HCT116 (cell line): Measurements from ENCODE around the gene NCR3LG1. TPM values are rescaled to one million over a fixed set of nuclear protein-coding genes. Genes with fewer than 3 reads are reported as not detected.

Source experiments
- ATAC-seq: fragments of 200-7000 bp; cut with Tn5 transposase; 2 replicates; pipeline ENCODE4 v1.9.1; 2020; ENCODE audit warnings: mild to moderate bottlenecking, moderate library complexity
- BruUV-seq: library from RNA; stranded (reverse); fragments of 400-500 nt; replicated peaks from 2 replicates; lab custom pipeline; 2021; lab: Mats Ljungman, UMichigan
- CTCF ChIA-PET: fragments of 300-600 bp; sonication (Branson Sonifier 250); formaldehyde crosslinking; loops from one replicate; lab custom pipeline; 2021; ENCODE audit warnings: antibody characterized with exemption; lab: Charles Lee
- POLR2A ChIA-PET: fragments of 300-600, 350-600 bp; sonication (Branson Sonifier 250); formaldehyde crosslinking; loops from one replicate; lab custom pipeline; 2021; ENCODE audit warnings: antibody characterized with exemption; lab: Charles Lee
- RAD21 ChIA-PET, 2 experiments: fragments of 300-600 bp; sonication (Branson Sonifier 250); formaldehyde crosslinking; loops; one replicate each; lab custom pipeline; 2023; ENCODE audit warnings: low total read pairs in 2 of 2; ENCODE audit not compliant: uncharacterized antibody in 2 of 2, unreplicated experiment in 2 of 2, low non-redundant PET in 1 of 2; lab: Charles Lee
- DNase-seq: peaks from one replicate; pipeline ENCODE4 v3.0.0-alpha.2; 2010; ENCODE audit warnings: low read depth, low spot score
- H2AFZ ChIP-seq: fragments of 200-600 bp; shearing (Covaris generic), sonication (generic); 2 replicates; pipeline ENCODE4 v1.6.1; 2017; ENCODE audit warnings: low read depth, mixed run types, mixed read lengths, antibody characterized with exemption, low read length; ENCODE audit not compliant: poor library complexity, severe bottlenecking
- H3K27ac ChIP-seq: 2 replicates; pipeline ENCODE4 v1.5.1; 2012; ENCODE audit warnings: low read depth, low read length
- H3K27me3 ChIP-seq: fragments of 200-600 bp; sonication (generic); 2 replicates; pipeline ENCODE4 v1.6.1; 2016; ENCODE audit warnings: mixed run types, low read length, mixed read lengths; ENCODE audit not compliant: insufficient read depth
- H3K36me3 ChIP-seq, 2 experiments: fragments of 200-500 bp in 1 of 2; fragments of 200-600 bp in 1 of 2; sonication (Bioruptor generic) in 1 of 2; sonication (generic) in 1 of 2; 2 replicates each; pipeline versions ENCODE4 v1.5.1 to v1.6.1; 2014 to 2016; ENCODE audit warnings: low read length in 2 of 2, inconsistent platforms in 1 of 2, mixed read lengths in 1 of 2, mixed run types in 1 of 2; ENCODE audit not compliant: insufficient read depth in 2 of 2, control insufficient read depth in 1 of 2
- H3K4me1 ChIP-seq, 2 experiments: fragments of 200-600 bp in 1 of 2; sonication (generic) in 1 of 2; 2 replicates each; pipeline versions ENCODE4 v1.5.1 to v1.6.1; 2012 to 2017; ENCODE audit warnings: low read length in 2 of 2, inconsistent platforms in 1 of 2, mild to moderate bottlenecking in 1 of 2, mixed read lengths in 1 of 2, mixed run types in 1 of 2, moderate library complexity in 1 of 2; ENCODE audit not compliant: insufficient read depth in 2 of 2, control insufficient read depth in 1 of 2
- H3K4me2 ChIP-seq: fragments of 200-600 bp; sonication (generic); 2 replicates; pipeline ENCODE4 v1.6.1; 2017; ENCODE audit warnings: mixed run types, low read length, mixed read lengths
- H3K4me3 ChIP-seq, 2 experiments: fragments of 200-600 bp in 1 of 2; sonication (generic) in 1 of 2; replicated peaks in 1 of 2; 2 replicates each; pipeline ENCODE4 v1.5.1; 2011 to 2016; ENCODE audit warnings: low read length in 2 of 2, control low read depth in 1 of 2, low read depth in 1 of 2, mild to moderate bottlenecking in 1 of 2, mixed read lengths in 1 of 2, mixed run types in 1 of 2
- H3K79me2 ChIP-seq: fragments of 200-600 bp; sonication (generic); 2 replicates; pipeline ENCODE4 v1.6.1; 2017; ENCODE audit warnings: mild to moderate bottlenecking, mixed run types, low read length, moderate library complexity, mixed read lengths; ENCODE audit not compliant: insufficient read depth
- H3K9ac ChIP-seq: fragments of 200-600 bp; sonication (generic); 2 replicates; pipeline ENCODE4 v1.6.1; 2016; ENCODE audit warnings: low read length, mixed read lengths
- H3K9me2 ChIP-seq: fragments of 200-600 bp; sonication (generic), shearing (Covaris generic); 2 replicates; pipeline ENCODE4 v1.6.1; 2017; ENCODE audit warnings: mixed run types, mild to moderate bottlenecking, moderate library complexity; ENCODE audit not compliant: insufficient read depth
- H3K9me3 ChIP-seq, 2 experiments: fragments of 200-500 bp in 1 of 2; fragments of 200-600 bp in 1 of 2; sonication (Bioruptor generic) in 1 of 2; sonication (generic) in 1 of 2; 2 replicates each; pipeline ENCODE4 v1.6.1; 2014 to 2017; ENCODE audit warnings: low read length in 2 of 2, mixed read lengths in 2 of 2, inconsistent platforms in 1 of 2, low read depth in 1 of 2, mild to moderate bottlenecking in 1 of 2, mixed run types in 1 of 2, moderate library complexity in 1 of 2; ENCODE audit not compliant: control insufficient read depth in 1 of 2, insufficient read depth in 1 of 2
- H4K20me1 ChIP-seq: fragments of 200-600 bp; sonication (generic), shearing (Covaris generic); 2 replicates; pipeline ENCODE4 v1.6.1; 2017; ENCODE audit warnings: mixed run types, mild to moderate bottlenecking, moderate library complexity; ENCODE audit not compliant: insufficient read depth
- CTCF ChIP-seq, 3 experiments: fragments of 200-600 bp in 1 of 3; sonication (generic) in 1 of 3; IDR thresholded peaks in 2 of 3; conservative IDR thresholded peaks in 1 of 3; 2 replicates each; pipeline ENCODE4 v1.5.1; 2012 to 2017; ENCODE audit warnings: low read depth in 2 of 3, low read length in 2 of 3, antibody characterized with exemption in 1 of 3, borderline replicate concordance in 1 of 3, control low read depth in 1 of 3, mild to moderate bottlenecking in 1 of 3, mixed read lengths in 1 of 3, mixed run types in 1 of 3, moderate library complexity in 1 of 3; ENCODE audit not compliant: insufficient read depth in 1 of 3
- EGR1 ChIP-seq: IDR thresholded peaks from 2 replicates; pipeline ENCODE4 v1.6.1; 2012; ENCODE audit warnings: low read depth
- EZH2 ChIP-seq: fragments of 200-600 bp; sonication (generic); IDR thresholded peaks from 2 replicates; pipeline ENCODE4 v1.6.1; 2017; ENCODE audit warnings: antibody characterized with exemption, mixed run types
- SP1 ChIP-seq: IDR thresholded peaks from 2 replicates; pipeline ENCODE4 v1.6.1; 2012; ENCODE audit warnings: low read depth
- YY1 ChIP-seq: IDR thresholded peaks from 2 replicates; pipeline ENCODE4 v1.6.1; 2011; ENCODE audit warnings: low read length, low read depth, moderate library complexity, mild to moderate bottlenecking; ENCODE audit not compliant: insufficient replicate concordance; ENCODE audit errors: extremely low read depth
- ZBTB33 ChIP-seq: IDR thresholded peaks from 2 replicates; pipeline ENCODE4 v1.6.1; 2011; ENCODE audit warnings: mild to moderate bottlenecking, low read length, moderate library complexity; ENCODE audit not compliant: insufficient replicate concordance; ENCODE audit errors: extremely low read depth
- ZFX ChIP-seq: fragments of 450-650 bp; IDR thresholded peaks from 2 replicates; pipeline ENCODE4 v1.6.1; 2017
- ZNF274 ChIP-seq: fragments of 200-500 bp; sonication (Bioruptor generic); IDR thresholded peaks from 2 replicates; pipeline ENCODE4 v1.6.1; 2014; ENCODE audit warnings: mild to moderate bottlenecking, low read depth, low read length, inconsistent platforms
- intact Hi-C: fragments of 100-400 bp; cut with micrococcal nuclease; formaldehyde crosslinking; loops from 2 replicates; pipeline ENCODE4 v1.10.0; 2022
- total RNA-seq: library from RNA; stranded (reverse); gene quantifications from one replicate; pipeline ENCODE4 v1.2.1, GENCODE V29; 2021; ENCODE audit not compliant: unreplicated experiment

The NCR3LG1 gene
- total RNA-seq, 1 experiment from 2014 or later, result 1.5 TPM

GRCh38 chr11:17379383-17380180, 28.0 kb downstream of the NCR3LG1 start:
- no TSS peak for BruUV-seq
- TF ChIP-seq YY1, result no peak
- no peak for TF ChIP-seq ZNF274
- TF ChIP-seq ZBTB33, result no peak
- TF ChIP-seq ZFX, result no peak
- TF ChIP-seq, all 23 proteins: peak for 0
- Histone ChIP-seq H3K27ac (no peak overlapping the region), H3K4me1 (no peaks in the 10 kb centered on the region), H2AFZ (no peak overlapping the region), H3K9me2 (no peaks in the 10 kb centered on the region), H3K4me2 (no peak overlapping the region), H3K4me3 (no peak overlapping the region), H3K9me3 (peaks cover 6 to 8% of the 10 kb centered on the region in 2 experiments; a peak in 3 of 4 replicates), H4K20me1 (no peaks in the 10 kb centered on the region), H3K36me3 (no peaks in the 10 kb centered on the region), H3K9ac (no peak overlapping the region), H3K79me2 (no peaks in the 10 kb centered on the region), H3K27me3 (no peaks in the 10 kb centered on the region)
- POLR2A ChIA-PET, result no interaction called here
- RAD21 ChIA-PET, result no interaction called here
- intact Hi-C loops, result loop anchor here (5.0 kb wide), 1 partner anchor 218 kb away; no protein-coding TSS in a partner anchor
- DNase-seq, result no peak
- CTCF ChIA-PET, result no interaction called here
- no peak for ATAC-seq

GRCh38 chr11:17381156-17381555, 29.6 kb downstream of the NCR3LG1 start:
- no peaks in the 10 kb centered on the region for H3K27me3 ChIP-seq
- no peaks in the 10 kb centered on the region for H4K20me1 ChIP-seq
- no TSS peak for BruUV-seq
- no peak overlapping the region for H3K9ac ChIP-seq
- H2AFZ ChIP-seq, result no peak overlapping the region
- no peak overlapping the region for H3K4me3 ChIP-seq
- H3K79me2 ChIP-seq, result no peaks in the 10 kb centered on the region
- RAD21 ChIA-PET, result no interaction called here
- H3K9me2 ChIP-seq, result no peaks in the 10 kb centered on the region
- DNase-seq (no peak), ATAC-seq (no peak)
- H3K9me3 ChIP-seq, result peaks cover 6 to 8% of the 10 kb centered on the region in 2 experiments; a peak in 3 of 4 replicates
- intact Hi-C loops, result loop anchor here (5.0 kb wide), 1 partner anchor 216 kb away; no protein-coding TSS in a partner anchor
- no peak overlapping the region for H3K4me2 ChIP-seq
- no peaks in the 10 kb centered on the region for H3K4me1 ChIP-seq
- CTCF ChIA-PET, result interaction anchor here (2.4 kb wide), 1 partner anchor 147 kb away, joined by 8 read pairs; no protein-coding TSS in a partner anchor
- no peak overlapping the region for H3K27ac ChIP-seq
- no peaks in the 10 kb centered on the region for H3K36me3 ChIP-seq
- POLR2A ChIA-PET, result no interaction called here
- TF ChIP-seq EZH2 (no peak), YY1 (no peak), CTCF (IDR thresholded peaks at IDR 0.05 in 2 of 3, conservative IDR thresholded peaks at IDR 0.05 in 1 of 3; ENCODE audit: borderline replicate concordance in 1 of 3, insufficient read depth in 1 of 3, low read depth in 2 of 3, low read length in 2 of 3) (no peak), SP1 (no peak), EGR1 (no peak)
